Neutrophil (primary cell): ENCODE data around the gene BANP.
A peak's percentile ranks its signal among the peaks of the same experiment; 100 is the strongest.

ENCODE experiments used
- H3K27ac ChIP-seq: fragments of 200-600 bp; sonication (generic); 2 replicates; pipeline ENCODE4 v1.5.1; 2016; ENCODE audit warnings: mild to moderate bottlenecking, moderate library complexity
- H3K27me3 ChIP-seq: fragments of 200-600 bp; sonication (generic); 2 replicates; pipeline ENCODE4 v1.6.0; 2016; ENCODE audit warnings: mild to moderate bottlenecking
- H3K36me3 ChIP-seq: fragments of 200-600 bp; sonication (generic); 2 replicates; pipeline ENCODE4 v1.5.1; 2017
- H3K4me1 ChIP-seq, 2 experiments: fragments of 200-600 bp in 1 of 2; sonication (generic) in 1 of 2; 1 replicate in 1 of 2; 2 replicates in 1 of 2; pipeline versions ENCODE4 v1.5.1 to v1.6.1; 2013 to 2016; ENCODE audit warnings: low read depth in 1 of 2, low read length in 1 of 2, mild to moderate bottlenecking in 1 of 2, moderate library complexity in 1 of 2; ENCODE audit not compliant: control insufficient read depth in 1 of 2, insufficient read depth in 1 of 2
- H3K4me3 ChIP-seq, 2 experiments: fragments of 200-600 bp in 1 of 2; sonication (generic) in 1 of 2; 1 replicate in 1 of 2; 2 replicates in 1 of 2; pipeline ENCODE4 v1.5.1; 2013 to 2016; ENCODE audit warnings: low read depth in 1 of 2, low read length in 1 of 2, mild to moderate bottlenecking in 1 of 2, moderate library complexity in 1 of 2
- H3K9me3 ChIP-seq: fragments of 200-600 bp; sonication (generic); 2 replicates; pipeline ENCODE4 v1.5.1; 2016
- CTCF ChIP-seq: fragments of 200-600 bp; sonication (generic); IDR thresholded peaks from 2 replicates; pipeline ENCODE4 v1.5.1; 2016; ENCODE audit warnings: antibody characterized with exemption

Gene BANP

DNA sequence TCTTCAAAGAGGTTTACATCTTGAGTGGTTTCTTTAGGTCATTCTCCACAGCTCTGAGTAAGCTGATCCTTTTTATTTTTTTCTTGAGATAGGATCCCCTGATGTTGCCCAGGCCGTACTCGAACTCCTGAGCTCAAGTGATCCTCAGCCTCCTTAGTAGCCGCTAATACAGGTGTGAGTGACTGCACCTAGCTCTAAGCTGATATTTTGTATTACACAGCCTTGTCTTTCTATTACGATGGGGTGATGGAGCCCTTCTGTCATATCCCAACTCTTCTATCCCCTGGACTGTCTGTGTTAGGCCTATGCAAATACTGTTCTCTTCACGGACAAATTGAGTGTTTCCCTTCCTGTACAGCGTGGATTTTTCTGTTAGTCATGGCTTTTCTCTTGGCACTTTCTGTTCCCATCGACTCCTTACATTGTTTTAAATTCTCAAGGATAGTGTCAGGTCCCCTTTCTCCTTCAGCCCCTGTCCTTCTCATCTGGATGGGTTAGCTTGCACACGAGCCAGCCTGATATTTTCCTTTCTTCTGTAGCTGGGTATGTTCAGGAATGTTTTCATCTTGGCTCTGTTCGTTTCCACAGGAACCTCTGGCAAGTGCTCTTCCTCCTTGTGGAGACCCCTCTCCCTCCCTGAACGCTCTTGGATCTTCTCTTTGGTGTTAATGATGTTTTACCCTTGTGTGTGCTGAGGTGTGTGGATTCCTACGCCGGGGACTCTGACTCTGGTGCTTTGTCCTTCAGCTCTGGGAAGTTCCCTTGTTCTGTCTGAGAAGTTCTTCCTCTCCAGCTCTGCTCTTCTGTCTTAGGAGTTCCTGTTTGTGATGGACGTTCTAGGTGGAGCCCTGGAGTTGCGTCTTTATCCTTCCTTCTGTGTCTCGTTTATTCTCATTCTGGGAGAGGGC lies 2.3 kb downstream of the BANP start:
- peaks cover 75 to 78% of the 10 kb centered on the region in 2 experiments for H3K4me1 ChIP-seq
- H3K4me3 ChIP-seq: peak overlapping the region; percentile 96
- no peak for TF ChIP-seq CTCF
- H3K36me3 ChIP-seq: peaks cover 16% of the 10 kb centered on the region
- H3K27ac ChIP-seq: peak overlapping the region; percentile 100
- no peaks in the 10 kb centered on the region for H3K9me3 ChIP-seq
- no peaks in the 10 kb centered on the region for H3K27me3 ChIP-seq

DNA sequence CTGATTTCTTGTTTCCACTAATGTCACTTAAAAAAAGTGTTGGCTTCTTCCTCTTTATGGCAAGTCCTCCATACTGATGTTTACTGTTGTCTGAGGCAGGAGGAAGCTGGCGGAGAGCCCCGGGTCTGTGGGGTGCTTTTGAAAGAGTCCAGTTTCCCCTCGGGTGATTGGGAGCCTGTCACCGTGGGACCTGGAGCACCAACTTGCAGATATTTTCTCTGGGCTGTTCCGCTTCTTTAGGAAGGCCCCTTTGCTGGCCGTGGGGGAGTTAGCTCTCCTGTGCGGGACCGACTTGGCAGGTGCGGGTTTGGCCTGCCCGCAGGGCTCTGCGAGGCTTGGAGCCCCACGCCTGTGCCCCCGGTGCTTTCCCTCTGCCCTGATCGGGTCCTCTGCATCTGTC lies 3.1 kb downstream of the BANP start:
- TF ChIP-seq CTCF: no peak
- H3K27me3 ChIP-seq: no peaks in the 10 kb centered on the region
- peak overlapping the region; percentile 96 for H3K4me3 ChIP-seq
- no peaks in the 10 kb centered on the region for H3K9me3 ChIP-seq
- peaks cover 71% of the 10 kb centered on the region in 2 experiments for H3K4me1 ChIP-seq
- peak overlapping the region; percentile 100 for H3K27ac ChIP-seq
- peaks cover 16% of the 10 kb centered on the region for H3K36me3 ChIP-seq

DNA sequence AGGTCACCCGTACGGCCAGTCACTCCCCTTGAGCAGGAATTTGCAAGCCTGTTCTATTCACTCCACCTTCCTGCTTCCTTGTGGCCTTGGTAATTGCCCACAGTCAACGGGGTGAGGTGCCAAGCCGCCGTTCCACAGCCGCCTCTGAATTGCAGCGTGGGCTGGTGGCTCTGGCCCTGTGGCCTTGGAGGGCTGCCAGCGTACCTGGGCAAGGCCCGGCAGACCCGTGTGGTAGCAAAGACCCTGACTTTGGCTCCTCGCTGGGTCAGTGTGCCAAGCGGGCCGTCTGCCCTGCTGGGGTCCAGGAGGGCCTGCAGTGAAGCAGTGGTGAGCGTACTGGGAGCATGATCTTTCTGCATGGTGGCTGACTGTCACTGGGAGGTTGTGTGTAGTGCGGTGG lies 3.6 kb downstream of the BANP start:
- Histone ChIP-seq H3K27me3 (no peaks in the 10 kb centered on the region), H3K4me1 (peaks cover 71 to 74% of the 10 kb centered on the region in 2 experiments), H3K9me3 (no peaks in the 10 kb centered on the region), H3K27ac (peak overlapping the region; percentile 100), H3K36me3 (peaks cover 16% of the 10 kb centered on the region), H3K4me3 (peak overlapping the region; percentile 96)
- no peak for TF ChIP-seq CTCF

- no peak for TF ChIP-seq CTCF
- peak overlapping the region; percentile 96 for H3K4me3 ChIP-seq
- peaks cover 16% of the 10 kb centered on the region for H3K36me3 ChIP-seq
- no peaks in the 10 kb centered on the region for H3K9me3 ChIP-seq
- H3K27ac ChIP-seq: peak overlapping the region; percentile 100
- no peaks in the 10 kb centered on the region for H3K27me3 ChIP-seq
- H3K4me1 ChIP-seq: peaks cover 71 to 78% of the 10 kb centered on the region in 2 experiments
Measured at GRCh38 chr16:87955302-87956097, 4.3 kb downstream of the BANP start.

- Histone ChIP-seq H3K4me3 (peak overlapping the region; percentile 96), H3K4me1 (peaks cover 67 to 76% of the 10 kb centered on the region in 2 experiments), H3K36me3 (peaks cover 16% of the 10 kb centered on the region), H3K9me3 (no peaks in the 10 kb centered on the region), H3K27ac (peak overlapping the region; percentile 100), H3K27me3 (no peaks in the 10 kb centered on the region)
- no peak for TF ChIP-seq CTCF
Measured at GRCh38 chr16:87956098-87956364, 4.8 kb downstream of the BANP start.
